ENCODE data around the gene ATP2B3. TPM values are rescaled to one million over a fixed set of nuclear protein-coding genes. Genes with fewer than 3 reads are reported as not detected.

ATP2B3 gene
- total RNA-seq, 1 donor from 2014 or later, result not detected

- H3K9me3 Mint-ChIP-seq, result no peaks in the 10 kb centered on the region
- no peaks in the 10 kb centered on the region for H3K36me3 Mint-ChIP-seq (ENCODE audit: low read depth)
- ChIA-PET CTCF (no interaction called here), POLR2A (no interaction called here)
- intact Hi-C loops (cut with micrococcal nuclease), result no loop called here
- no peak for DNase-seq
- peaks cover 24% of the 10 kb centered on the region for H3K27me3 Mint-ChIP-seq
- no peak overlapping the region for H3K27ac Mint-ChIP-seq
- no peak overlapping the region for H3K4me3 Mint-ChIP-seq
- peaks cover 3% of the 10 kb centered on the region for H3K4me1 Mint-ChIP-seq
- TF ChIP-seq CTCF (IDR thresholded peaks at IDR 0.05), result no peak
- ATAC-seq (ENCODE audit: low read depth), result no peak
Observed at GRCh38 chrX:153519569-153520286, 2.3 kb downstream of the ATP2B3 start.

GRCh38 chrX:153520287-153520917 is 3.0 kb downstream of the ATP2B3 start:
- peaks cover 3% of the 10 kb centered on the region for H3K4me1 Mint-ChIP-seq
- no peaks in the 10 kb centered on the region for H3K9me3 Mint-ChIP-seq
- no peak for TF ChIP-seq CTCF (IDR thresholded peaks at IDR 0.05)
- no peaks in the 10 kb centered on the region for H3K36me3 Mint-ChIP-seq (ENCODE audit: low read depth)
- H3K27me3 Mint-ChIP-seq, result peaks cover 24% of the 10 kb centered on the region
- CTCF ChIA-PET, result no interaction called here
- POLR2A ChIA-PET, result no interaction called here
- H3K27ac Mint-ChIP-seq, result no peak overlapping the region
- H3K4me3 Mint-ChIP-seq, result no peak overlapping the region
- no peak for ATAC-seq (ENCODE audit: low read depth)
- DNase-seq, result no peak
- intact Hi-C loops (cut with micrococcal nuclease), result no loop called here

GRCh38 chrX:153521034-153521433 is 3.6 kb downstream of the ATP2B3 start:
- H3K9me3 Mint-ChIP-seq, result no peaks in the 10 kb centered on the region
- POLR2A ChIA-PET, result no interaction called here
- H3K36me3 Mint-ChIP-seq (ENCODE audit: low read depth), result no peaks in the 10 kb centered on the region
- no peak for TF ChIP-seq CTCF (IDR thresholded peaks at IDR 0.05)
- CTCF ChIA-PET, result no interaction called here
- H3K4me3 Mint-ChIP-seq, result no peak overlapping the region
- ATAC-seq (ENCODE audit: low read depth), result no peak
- intact Hi-C loops (cut with micrococcal nuclease), result no loop called here
- peaks cover 3% of the 10 kb centered on the region for H3K4me1 Mint-ChIP-seq
- no peak for DNase-seq
- H3K27ac Mint-ChIP-seq, result no peak overlapping the region
- H3K27me3 Mint-ChIP-seq, result peaks cover 18% of the 10 kb centered on the region

- H3K36me3 Mint-ChIP-seq (ENCODE audit: low read depth), result no peaks in the 10 kb centered on the region
- no peak for DNase-seq
- intact Hi-C loops (cut with micrococcal nuclease), result no loop called here
- H3K4me1 Mint-ChIP-seq, result peaks cover 3% of the 10 kb centered on the region
- no peaks in the 10 kb centered on the region for H3K9me3 Mint-ChIP-seq
- POLR2A ChIA-PET, result no interaction called here
- no peak for ATAC-seq (ENCODE audit: low read depth)
- no peak overlapping the region for H3K27ac Mint-ChIP-seq
- no peak overlapping the region for H3K4me3 Mint-ChIP-seq
- TF ChIP-seq CTCF (IDR thresholded peaks at IDR 0.05), result no peak
- H3K27me3 Mint-ChIP-seq, result peaks cover 17% of the 10 kb centered on the region
- CTCF ChIA-PET, result no interaction called here
Observed at GRCh38 chrX:153522259-153522658, 4.8 kb downstream of the ATP2B3 start.

GRCh38 chrX:153523269-153523668 is 5.8 kb downstream of the ATP2B3 start:
- Mint-ChIP-seq H3K4me3 (no peak overlapping the region), H3K36me3 (ENCODE audit: low read depth) (no peaks in the 10 kb centered on the region), H3K4me1 (peaks cover 2% of the 10 kb centered on the region), H3K27me3 (peaks cover 16% of the 10 kb centered on the region), H3K9me3 (no peaks in the 10 kb centered on the region), H3K27ac (no peak overlapping the region)
- DNase-seq (no peak), ATAC-seq (ENCODE audit: low read depth) (no peak)
- ChIA-PET POLR2A (no interaction called here), CTCF (no interaction called here)
- no peak for TF ChIP-seq CTCF (IDR thresholded peaks at IDR 0.05)
- intact Hi-C loops (cut with micrococcal nuclease), result no loop called here

Data from activated B cell treated with CpG ODN at 0.5 μM for 24 hours (primary cell).